ENCODE measurements around the gene TNXB.
"Not testable (repeated sequence)": the region's sequence is repeated elsewhere in the genome, so short reads cannot be mapped to it uniquely, and the experiment has no call there.

The TNXB gene

GRCh38 chr6:32109114-32109764, at the start of gene TNXB:
TSS of gene TNXB (minus strand) at chr6:32109338. CDS start at chr6:32098198, 11,140 bp downstream.
- no peak for DNase-seq (ENCODE audit: low read depth in 2 of 2)

GRCh38 chr6:32158052-32158451, 48.9 kb upstream of the TNXB start:
- no peak for DNase-seq (ENCODE audit: low read depth in 2 of 2)

- DNase-seq (ENCODE audit: low read depth in 2 of 2): no peak
These were observed 47.8 kb upstream of the TNXB start for GRCh38 chr6:32156891-32157290.

- peak; percentile 41 to 49 for DNase-seq (ENCODE audit: low read depth in 2 of 2)
These were observed 45.5 kb upstream of the TNXB start for GRCh38 chr6:32154514-32155161.

GRCh38 chr6:32153564-32154513, 44.7 kb upstream of the TNXB start, which contains the start of gene PPT2:
TSS of gene PPT2 (plus strand) at chr6:32154141. CDS start at chr6:32154595, 454 bp downstream.
- peak; percentile 65 to 68 for DNase-seq (ENCODE audit: low read depth in 2 of 2)

GRCh38 chr6:32152769-32153563, 43.8 kb upstream of the TNXB start:
- no peak for DNase-seq (ENCODE audit: low read depth in 2 of 2)

- DNase-seq (ENCODE audit: low read depth in 2 of 2): no peak
These were observed 43.0 kb upstream of the TNXB start, which contains the start of gene PRRT1 for GRCh38 chr6:32151863-32152768. TSS of gene PRRT1 (minus strand) at chr6:32151939. CDS start at chr6:32151827, 112 bp downstream.

GRCh38 chr6:32151181-32151862, 42.2 kb upstream of the TNXB start:
- no peak for DNase-seq (ENCODE audit: low read depth in 2 of 2)

GRCh38 chr6:32149932-32150870, 41.1 kb upstream of the TNXB start:
- no peak for DNase-seq (ENCODE audit: low read depth in 2 of 2)

- DNase-seq (ENCODE audit: low read depth in 2 of 2): no peak
These were observed 40.1 kb upstream of the TNXB start for GRCh38 chr6:32149092-32149755.

GRCh38 chr6:32148289-32149091, 39.4 kb upstream of the TNXB start:
- peak; percentile 70 to 79 for DNase-seq (ENCODE audit: low read depth in 2 of 2)

GRCh38 chr6:32147401-32148132, 38.4 kb upstream of the TNXB start:
- DNase-seq (ENCODE audit: low read depth in 2 of 2): no peak

GRCh38 chr6:32146687-32147086, 37.5 kb upstream of the TNXB start:
- no peak for DNase-seq (ENCODE audit: low read depth in 2 of 2)

GRCh38 chr6:32146287-32146686, 37.1 kb upstream of the TNXB start:
- no peak for DNase-seq (ENCODE audit: low read depth in 2 of 2)

- DNase-seq (ENCODE audit: low read depth in 2 of 2): not testable (repeated sequence)
These were observed 35.1 kb upstream of the TNXB start for GRCh38 chr6:32144238-32144637.

GRCh38 chr6:32140420-32141046, 31.4 kb upstream of the TNXB start:
- DNase-seq (ENCODE audit: low read depth in 2 of 2): no peak
